Activated T-helper 1 cell treated with anti-CD3 and anti-CD28 coated beads, Interleukin-12 subunit alpha, Interleukin-12 subunit beta, Interleukin-2, Interleukin-4 antibody, amounts not matched to agents 30 ng/mL and 10 ng/mL and 1 ng/mL, durations not matched to agents 14 hours and 24 hours and 36 hours (primary cell): ENCODE results near the gene IFIT2. TPM values are rescaled to one million over a fixed set of nuclear protein-coding genes. Genes with fewer than 3 reads are reported as not detected.

Experiments
- DNase-seq: peaks from one replicate; pipeline ENCODE4 v3.0.0; 2021; ENCODE audit warnings: low spot score
- H3K27ac Mint-ChIP-seq: one replicate; pipeline ENCODE4 v1.8.0; 2021; ENCODE audit warnings: mild to moderate bottlenecking, mixed read lengths
- H3K27me3 Mint-ChIP-seq: one replicate; pipeline ENCODE4 v1.8.0; 2022; ENCODE audit warnings: mild to moderate bottlenecking, moderate library complexity, mixed read lengths; ENCODE audit not compliant: insufficient read depth
- H3K36me3 Mint-ChIP-seq: one replicate; pipeline ENCODE4 v1.8.0; 2021; ENCODE audit warnings: low read depth, mixed read lengths
- H3K4me1 Mint-ChIP-seq: one replicate; pipeline ENCODE4 v1.8.0; 2021; ENCODE audit warnings: low read depth, mixed read lengths
- H3K4me3 Mint-ChIP-seq: one replicate; pipeline ENCODE4 v1.8.0; 2021; ENCODE audit warnings: mild to moderate bottlenecking, moderate library complexity, mixed read lengths
- H3K9me3 Mint-ChIP-seq: one replicate; pipeline ENCODE4 v1.8.0; 2021; ENCODE audit warnings: mixed read lengths
- intact Hi-C: fragments of 100-400 bp; cut with micrococcal nuclease; formaldehyde crosslinking; loops from one replicate; pipeline ENCODE4 v1.15.1; 2024
- total RNA-seq: library from RNA; stranded (reverse); gene quantifications from 2 replicates; pipeline ENCODE4 v1.2.3, GENCODE V29; 2022

Gene IFIT2
- total RNA-seq, 1 donor from 2014 or later, result 0.34 TPM

DNA sequence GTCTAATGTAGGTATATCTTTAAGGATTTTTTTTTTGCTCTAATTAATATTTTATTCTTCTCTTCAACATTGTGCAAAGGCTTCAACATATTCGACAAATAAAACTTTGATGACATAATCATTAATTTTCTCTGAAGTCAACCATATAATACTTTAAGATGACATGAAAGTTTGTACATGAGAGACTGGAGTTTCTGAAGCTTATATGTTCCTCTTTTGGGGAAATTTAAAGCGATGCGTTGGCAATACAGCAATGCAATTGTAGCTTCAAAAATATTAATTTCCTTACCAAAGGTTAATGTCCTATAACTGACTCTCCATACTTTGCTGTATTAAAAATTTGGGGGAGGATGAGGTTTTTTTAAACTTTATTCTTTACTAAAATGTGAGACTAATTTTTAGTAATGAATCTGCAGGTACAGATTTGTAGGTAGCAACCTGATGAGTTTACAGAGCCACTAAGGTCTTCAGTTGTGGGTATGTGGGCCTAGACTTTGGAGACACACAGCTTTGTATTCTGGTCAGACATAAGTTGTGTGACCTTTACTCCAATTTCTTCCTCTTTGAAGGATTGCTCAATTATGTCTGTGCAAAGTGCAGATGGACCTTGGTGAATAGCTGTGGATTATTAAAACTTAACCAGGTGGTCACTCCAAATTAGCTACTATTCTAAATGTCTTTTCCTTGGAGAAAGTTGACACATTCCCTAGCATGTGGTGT is 32.3 kb upstream of the IFIT2 start:
- H3K36me3 Mint-ChIP-seq, result no peaks in the 10 kb centered on the region
- H3K27ac Mint-ChIP-seq, result no peak overlapping the region
- intact Hi-C loops, result no loop called here
- H3K4me1 Mint-ChIP-seq, result no peaks in the 10 kb centered on the region
- H3K9me3 Mint-ChIP-seq, result no peaks in the 10 kb centered on the region
- DNase-seq, result no peak
- H3K27me3 Mint-ChIP-seq, result peaks cover 25% of the 10 kb centered on the region
- H3K4me3 Mint-ChIP-seq, result no peak overlapping the region

DNA sequence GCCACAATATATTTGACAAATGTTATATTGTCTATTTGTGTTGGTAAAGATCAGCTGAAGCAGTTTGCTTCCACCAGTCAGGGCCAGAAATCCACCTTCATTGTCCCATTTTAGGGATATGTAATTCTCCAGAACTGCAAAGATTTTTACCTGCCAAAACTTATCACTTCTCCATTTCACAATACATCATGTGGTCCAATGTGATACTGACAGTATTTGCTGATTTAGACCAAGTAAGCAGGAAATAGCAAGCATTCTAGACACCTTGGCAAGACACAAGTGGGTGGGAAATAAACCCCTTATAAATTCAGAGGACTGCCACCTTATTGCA is 31.7 kb upstream of the IFIT2 start:
- Mint-ChIP-seq H3K36me3 (no peaks in the 10 kb centered on the region), H3K27ac (no peak overlapping the region), H3K4me3 (no peak overlapping the region), H3K9me3 (no peaks in the 10 kb centered on the region), H3K4me1 (no peaks in the 10 kb centered on the region), H3K27me3 (peaks cover 25% of the 10 kb centered on the region)
- intact Hi-C loops, result no loop called here
- DNase-seq, result no peak

DNA sequence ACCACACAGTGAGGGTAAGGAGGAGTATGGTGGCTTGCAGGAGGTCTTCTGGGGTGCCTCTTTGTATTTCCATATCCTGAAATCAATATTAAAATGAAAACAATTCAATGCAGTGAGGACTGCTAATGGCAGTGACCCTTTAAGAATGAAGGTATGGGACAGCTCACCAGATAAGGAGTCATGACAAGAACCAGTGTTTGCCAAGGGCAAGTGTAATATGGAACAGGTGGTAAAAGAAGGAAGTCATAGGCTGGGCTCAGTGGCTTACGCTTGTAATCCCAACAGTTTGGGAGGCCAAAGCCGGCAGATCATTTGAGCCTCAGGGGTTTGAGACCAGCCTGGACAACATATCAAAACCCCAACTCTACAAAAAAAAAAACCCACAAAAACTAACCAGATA is 30.3 kb upstream of the IFIT2 start:
- DNase-seq, result no peak
- Mint-ChIP-seq H3K27ac (no peak overlapping the region), H3K4me3 (no peak overlapping the region), H3K36me3 (no peaks in the 10 kb centered on the region), H3K27me3 (peaks cover 32% of the 10 kb centered on the region), H3K4me1 (no peaks in the 10 kb centered on the region), H3K9me3 (no peaks in the 10 kb centered on the region)
- intact Hi-C loops, result no loop called here

DNA sequence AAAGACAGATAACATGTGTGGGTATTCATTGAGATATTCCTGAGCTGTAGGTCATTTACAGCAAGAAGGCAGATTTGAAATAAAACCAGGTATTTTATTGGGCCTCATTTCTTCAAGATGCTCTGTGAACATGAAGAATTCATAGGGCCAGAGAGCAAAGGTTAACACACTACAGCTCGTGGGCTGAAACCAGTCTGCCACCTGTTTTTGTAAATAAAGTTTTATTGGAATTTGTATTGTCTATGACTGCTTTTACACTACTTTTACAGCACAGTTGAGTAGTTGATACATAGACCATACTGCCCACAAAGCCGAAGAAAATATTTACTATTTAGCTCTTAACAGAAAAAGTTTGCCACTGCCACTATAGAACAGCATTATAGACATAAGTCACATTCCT is 28.2 kb upstream of the IFIT2 start:
- Mint-ChIP-seq H3K4me1 (no peaks in the 10 kb centered on the region), H3K9me3 (no peaks in the 10 kb centered on the region), H3K27me3 (peaks cover 32% of the 10 kb centered on the region), H3K36me3 (no peaks in the 10 kb centered on the region), H3K27ac (no peak overlapping the region), H3K4me3 (no peak overlapping the region)
- intact Hi-C loops, result no loop called here
- DNase-seq, result no peak

DNA sequence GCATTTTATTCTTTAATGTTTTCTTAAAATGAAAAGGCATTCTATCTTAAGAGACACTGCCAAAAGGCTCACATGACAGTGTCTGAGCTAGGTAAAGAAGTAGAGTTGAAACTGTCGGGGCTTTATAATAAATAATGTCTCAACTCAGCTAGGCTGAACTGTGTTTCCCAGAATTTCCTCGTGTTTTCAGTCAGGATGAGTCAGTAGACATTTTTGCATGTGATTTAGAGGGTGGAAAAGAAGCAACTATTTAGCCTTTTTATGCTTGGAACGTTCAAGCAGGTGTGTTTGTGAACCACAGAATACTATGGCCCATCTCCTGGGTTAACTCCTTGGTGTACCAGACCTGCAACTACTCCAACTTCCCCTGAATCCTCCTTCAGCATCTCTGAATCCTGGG is 26.9 kb upstream of the IFIT2 start:
- Mint-ChIP-seq H3K4me3 (no peak overlapping the region), H3K36me3 (no peaks in the 10 kb centered on the region), H3K9me3 (no peaks in the 10 kb centered on the region), H3K4me1 (no peaks in the 10 kb centered on the region), H3K27ac (no peak overlapping the region), H3K27me3 (peaks cover 32% of the 10 kb centered on the region)
- DNase-seq, result no peak
- intact Hi-C loops, result no loop called here

DNA sequence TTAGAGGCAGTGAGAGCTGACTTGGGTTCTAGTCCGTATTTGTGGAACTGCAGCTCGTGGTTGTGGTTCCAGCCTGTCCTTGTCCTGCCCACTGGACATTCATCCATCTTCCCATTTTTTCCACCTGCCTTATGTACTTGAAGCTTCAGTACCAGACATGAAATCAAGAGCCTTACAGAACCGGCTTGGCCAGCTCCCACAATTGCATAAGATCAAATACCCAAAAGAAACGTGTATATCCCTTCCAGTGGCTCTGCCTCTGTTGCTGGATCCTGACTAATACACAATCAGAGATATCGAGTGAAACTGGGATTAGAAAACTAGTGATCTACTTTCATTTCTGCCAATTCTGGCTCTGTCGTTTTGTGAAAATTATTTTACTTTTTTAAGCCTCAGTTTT is 26.5 kb upstream of the IFIT2 start:
- Mint-ChIP-seq H3K27me3 (peaks cover 32% of the 10 kb centered on the region), H3K36me3 (no peaks in the 10 kb centered on the region), H3K27ac (no peak overlapping the region), H3K4me3 (no peak overlapping the region), H3K9me3 (no peaks in the 10 kb centered on the region), H3K4me1 (no peaks in the 10 kb centered on the region)
- intact Hi-C loops, result no loop called here
- no peak for DNase-seq

DNA sequence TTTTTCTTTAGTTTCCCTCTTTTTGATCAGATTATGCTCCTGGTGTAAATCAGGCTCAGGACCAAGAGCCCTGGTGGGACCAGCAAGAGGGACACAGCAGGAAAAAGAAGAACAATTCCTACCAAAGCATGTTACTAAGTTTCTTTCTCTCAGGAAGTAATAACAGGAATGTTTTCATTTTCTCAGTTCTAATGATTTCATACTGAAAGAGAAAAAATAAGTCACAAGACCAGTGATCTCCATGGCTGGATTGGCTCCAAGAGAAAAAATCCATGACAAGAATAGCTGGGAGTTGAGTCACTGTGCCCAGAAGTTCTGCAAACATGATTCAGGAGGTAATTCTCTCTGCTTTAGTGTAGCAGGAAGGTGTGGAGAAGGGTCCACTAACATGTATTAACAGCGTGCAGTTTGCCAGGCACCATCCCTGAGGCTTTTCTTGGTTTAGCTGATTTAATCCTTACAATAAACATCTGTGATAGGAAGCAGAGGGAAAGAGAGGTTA is 23.8 kb upstream of the IFIT2 start:
- no peak for DNase-seq
- no peak overlapping the region for H3K27ac Mint-ChIP-seq
- no peaks in the 10 kb centered on the region for H3K36me3 Mint-ChIP-seq
- intact Hi-C loops, result no loop called here
- H3K4me3 Mint-ChIP-seq, result no peak overlapping the region
- no peaks in the 10 kb centered on the region for H3K9me3 Mint-ChIP-seq
- peaks cover 24% of the 10 kb centered on the region for H3K27me3 Mint-ChIP-seq
- no peaks in the 10 kb centered on the region for H3K4me1 Mint-ChIP-seq

DNA sequence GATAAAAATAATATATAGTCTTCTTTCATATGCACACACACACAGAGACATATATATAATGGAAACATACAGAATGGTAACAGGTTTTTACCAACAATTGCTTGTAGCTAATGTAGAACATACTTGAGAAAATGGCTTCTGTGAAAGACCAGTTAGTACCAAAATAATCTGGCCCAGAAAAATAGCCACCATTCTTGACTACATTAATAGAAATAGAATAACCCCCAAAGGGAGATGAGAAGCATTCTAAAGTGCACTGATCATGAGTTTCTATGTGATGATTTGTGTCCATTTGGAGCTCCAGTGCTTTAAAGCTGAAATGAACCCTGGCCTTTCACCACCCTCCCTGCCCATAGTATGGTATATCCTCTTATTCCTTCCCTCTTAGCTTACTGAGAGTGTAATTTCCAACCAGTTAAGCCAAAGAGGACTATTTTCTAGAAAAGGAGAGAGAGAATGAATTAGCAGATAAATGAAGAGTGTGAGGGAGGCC is 22.9 kb upstream of the IFIT2 start:
- Mint-ChIP-seq H3K27me3 (peaks cover 25% of the 10 kb centered on the region), H3K36me3 (no peaks in the 10 kb centered on the region), H3K27ac (no peak overlapping the region), H3K9me3 (no peaks in the 10 kb centered on the region), H3K4me1 (no peaks in the 10 kb centered on the region), H3K4me3 (no peak overlapping the region)
- intact Hi-C loops, result no loop called here
- no peak for DNase-seq

DNA sequence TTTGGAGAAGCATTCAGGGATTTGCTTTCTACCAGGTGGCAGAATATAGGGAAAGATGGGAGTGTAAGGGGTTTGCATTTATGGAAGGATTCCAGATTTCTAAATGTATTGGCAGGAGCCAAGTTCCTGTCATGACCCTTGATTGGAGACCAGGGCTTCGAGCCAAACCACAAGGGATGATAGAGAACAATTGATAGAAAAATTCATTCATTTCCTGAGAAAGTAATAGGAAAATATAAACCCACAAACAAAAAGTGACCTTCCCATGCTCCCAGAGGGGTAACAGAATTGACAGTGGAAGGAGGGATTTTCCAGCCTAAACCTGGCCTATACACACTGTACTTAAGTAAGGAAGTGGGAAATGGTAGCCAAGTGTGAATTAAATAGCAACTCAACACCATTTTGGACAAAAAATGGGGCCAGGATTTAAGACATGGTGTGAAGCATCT is 22.4 kb upstream of the IFIT2 start:
- H3K4me3 Mint-ChIP-seq, result no peak overlapping the region
- peaks cover 25% of the 10 kb centered on the region for H3K27me3 Mint-ChIP-seq
- H3K9me3 Mint-ChIP-seq, result no peaks in the 10 kb centered on the region
- no peak for DNase-seq
- H3K4me1 Mint-ChIP-seq, result no peaks in the 10 kb centered on the region
- no peak overlapping the region for H3K27ac Mint-ChIP-seq
- intact Hi-C loops, result no loop called here
- no peaks in the 10 kb centered on the region for H3K36me3 Mint-ChIP-seq

DNA sequence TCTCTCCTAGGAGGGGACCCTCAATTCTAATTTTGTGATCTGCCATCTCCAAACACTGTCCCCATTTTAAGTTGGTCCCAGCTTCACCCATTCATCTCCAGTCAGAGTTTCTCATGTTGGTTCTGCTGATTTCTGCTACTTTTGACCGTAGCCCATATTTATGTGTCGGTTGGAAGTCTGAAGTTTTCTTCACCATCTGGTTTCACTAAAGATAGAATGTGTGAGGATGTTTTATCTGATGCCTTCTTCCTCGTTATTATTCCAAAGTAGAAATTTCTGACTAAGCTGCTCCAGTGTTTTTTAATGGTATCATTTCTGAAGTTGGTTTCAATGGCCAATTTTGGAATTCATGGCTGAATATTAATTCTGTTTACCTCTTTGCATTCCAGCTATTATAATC is 21.3 kb upstream of the IFIT2 start:
- no peaks in the 10 kb centered on the region for H3K9me3 Mint-ChIP-seq
- no peaks in the 10 kb centered on the region for H3K4me1 Mint-ChIP-seq
- DNase-seq, result no peak
- no peak overlapping the region for H3K27ac Mint-ChIP-seq
- intact Hi-C loops, result no loop called here
- peaks cover 28% of the 10 kb centered on the region for H3K27me3 Mint-ChIP-seq
- H3K36me3 Mint-ChIP-seq, result no peaks in the 10 kb centered on the region
- H3K4me3 Mint-ChIP-seq, result no peak overlapping the region

DNA sequence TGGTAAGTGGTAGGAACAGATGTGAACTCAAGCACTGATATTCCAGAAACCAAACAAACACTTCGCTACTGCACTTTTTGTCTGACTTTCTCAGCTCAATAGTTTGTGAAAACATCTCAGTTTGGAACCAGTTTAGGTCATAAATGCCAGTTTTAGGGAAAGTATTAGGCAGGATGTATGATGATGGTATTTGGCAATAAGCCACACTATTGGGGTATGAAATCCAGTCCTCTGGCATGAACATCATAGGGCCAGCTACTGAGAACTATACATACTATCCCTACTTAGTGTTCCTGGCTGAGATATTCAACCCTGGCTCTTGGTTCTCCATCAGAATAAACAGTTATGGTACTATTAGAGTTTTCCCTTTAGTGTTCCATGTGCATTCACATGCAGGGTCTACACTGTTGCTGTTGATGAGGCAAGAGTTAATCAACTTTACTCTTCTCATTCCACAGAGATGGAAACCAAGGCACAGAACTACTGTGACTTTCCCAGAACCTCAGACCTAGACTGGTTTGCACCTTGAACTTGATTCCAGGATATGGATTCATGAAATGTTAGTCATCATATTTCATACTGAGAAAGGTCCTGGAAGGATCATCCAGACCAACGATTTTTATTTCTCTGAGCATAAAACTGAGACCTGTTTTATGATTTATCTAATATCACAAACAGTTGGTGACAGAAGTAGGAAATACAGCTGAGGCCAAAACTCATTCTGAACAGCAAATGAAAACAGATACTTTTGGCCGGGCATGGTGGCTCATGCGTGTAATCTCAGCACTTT is 20.0 kb upstream of the IFIT2 start:
- intact Hi-C loops, result loop anchor here (1.0 kb wide), 1 partner anchor 20 kb away; the partner anchor contains the start of gene IFIT2
- Mint-ChIP-seq H3K36me3 (no peaks in the 10 kb centered on the region), H3K4me1 (no peaks in the 10 kb centered on the region), H3K27me3 (peaks cover 28% of the 10 kb centered on the region), H3K9me3 (no peaks in the 10 kb centered on the region), H3K4me3 (no peak overlapping the region), H3K27ac (no peak overlapping the region)
- no peak for DNase-seq

DNA sequence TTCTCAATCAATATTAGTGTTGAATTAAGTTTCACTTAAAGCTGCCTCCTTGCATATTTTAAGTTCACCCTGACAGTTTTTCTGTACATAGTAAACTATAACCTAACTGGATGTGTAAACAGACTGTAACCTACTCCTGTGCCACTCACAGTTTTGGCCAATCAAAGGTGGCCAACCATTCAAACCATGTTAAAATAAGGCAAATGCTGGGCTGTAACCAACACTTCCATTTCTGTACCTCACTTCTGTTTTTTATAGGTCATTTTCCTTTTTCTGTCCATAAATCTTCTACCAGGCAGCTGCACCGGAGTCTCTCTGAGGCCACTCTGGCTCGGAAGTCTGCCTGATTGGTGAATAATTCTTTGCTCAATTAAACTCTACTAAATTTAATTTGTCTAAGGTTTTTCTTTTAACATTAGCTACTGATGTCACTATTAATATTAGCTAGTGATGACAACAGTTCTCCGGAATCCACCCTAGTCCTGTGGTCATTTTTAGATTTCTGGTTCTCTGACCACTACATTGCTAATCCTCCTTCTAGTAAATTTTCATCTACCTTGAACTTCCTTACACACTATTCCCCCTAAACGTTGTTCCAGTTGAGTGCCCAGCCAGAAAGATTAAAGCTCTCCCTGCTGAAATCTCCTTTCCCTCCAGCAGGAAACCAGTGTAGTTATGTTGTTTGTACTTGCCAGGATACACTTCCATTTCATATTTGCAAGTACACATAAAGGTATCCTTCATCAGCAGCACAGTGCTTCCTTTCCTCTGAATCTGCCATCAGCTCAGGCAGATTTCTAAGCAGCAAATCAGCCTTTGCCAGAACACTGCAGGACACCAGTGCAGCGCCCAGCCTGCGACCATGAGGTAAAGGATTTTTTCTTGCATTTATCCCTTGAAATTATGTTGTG is 18.6 kb upstream of the IFIT2 start:
- H3K9me3 Mint-ChIP-seq, result no peaks in the 10 kb centered on the region
- intact Hi-C loops, result no loop called here
- no peak overlapping the region for H3K27ac Mint-ChIP-seq
- peaks cover 15% of the 10 kb centered on the region for H3K27me3 Mint-ChIP-seq
- no peaks in the 10 kb centered on the region for H3K36me3 Mint-ChIP-seq
- DNase-seq, result no peak
- H3K4me1 Mint-ChIP-seq, result no peaks in the 10 kb centered on the region
- H3K4me3 Mint-ChIP-seq, result no peak overlapping the region
